Esophagus squamous epithelium (tissue), 5 donors: ENCODE measurements around the gene HEBP2. TPM values are rescaled to one million over a fixed set of nuclear protein-coding genes. Genes with fewer than 3 reads are reported as not detected.

Source experiments
- DNase-seq: peaks from one replicate; lab custom pipeline; 2025; lab: John Stamatoyannopoulos, UW
- H3K27ac ChIP-seq, 4 donors: fragments of 200-600 bp; sonication (generic); one replicate each; pipeline ENCODE4 v1.5.1; 2016 to 2019; ENCODE audit warnings: mild to moderate bottlenecking in 1 of 4
- H3K27me3 ChIP-seq, 4 donors: fragments of 200-600 bp; sonication (generic); 1 replicate in 3 of 4; 2 replicates in 1 of 4; pipeline versions ENCODE4 v1.5.1 to v1.6.0; 2017 to 2021; ENCODE audit warnings: antibody characterized with exemption in 1 of 4
- H3K36me3 ChIP-seq, 3 donors: fragments of 200-600 bp; sonication (generic); one replicate each; pipeline ENCODE4 v1.5.1; 2016 to 2019
- H3K4me1 ChIP-seq, 3 donors: fragments of 200-600 bp; sonication (generic); one replicate each; pipeline ENCODE4 v1.5.1; 2017 to 2019
- H3K4me3 ChIP-seq, 4 donors: fragments of 200-600 bp; sonication (generic); 1 replicate in 3 of 4; 2 replicates in 1 of 4; pipeline ENCODE4 v1.5.1; 2016 to 2019; ENCODE audit warnings: mild to moderate bottlenecking in 2 of 4, moderate library complexity in 1 of 4
- H3K9me3 ChIP-seq, 3 donors: fragments of 200-600 bp; sonication (generic); one replicate each; pipeline ENCODE4 v1.5.1; 2016 to 2019
- CTCF ChIP-seq, 6 experiments: fragments of 450-650 bp in 4 of 6; fragments of 200-600 bp in 2 of 6; sonication (generic) in 2 of 6; IDR thresholded peaks; one replicate each; pipeline ENCODE4 v1.5.1; 2016 to 2019; ENCODE audit warnings: antibody characterized with exemption in 6 of 6, mild to moderate bottlenecking in 4 of 6, moderate library complexity in 4 of 6
- POLR2A ChIP-seq, 4 donors: fragments of 450-650 bp; IDR thresholded peaks; one replicate each; pipeline ENCODE4 v1.6.1; 2017; ENCODE audit warnings: antibody characterized with exemption in 4 of 4, mild to moderate bottlenecking in 4 of 4, moderate library complexity in 3 of 4
- WGBS, 2 donors: methylation state at CpG; one replicate each; pipeline ENCODE4 v1.1.5; 2018; 5-methylcytosine and 5-hydroxymethylcytosine counted together
- intact Hi-C: fragments of 100-400 bp; cut with DNase I; formaldehyde crosslinking; loops from one replicate; pipeline ENCODE4 v1.15.0; 2022
- total RNA-seq, 4 donors: library from RNA; depleted of rRNA; stranded (reverse); fragments of >200 nt; gene quantifications; one replicate each; pipeline ENCODE4 v1.1.0, GENCODE V29; 2016
- donor health status: DM: yes; HTN: yes; CAD: no.

The HEBP2 gene
- total RNA-seq, 4 donors from 2014 or later: 62.1 to 193 (median 90.8) TPM

- Histone ChIP-seq H3K4me3 (no peak within 1 kb of the TSS), H3K27ac (no peak within 1 kb of the TSS), H3K4me1 (no peaks in the 10 kb centered on the region), H3K27me3 (no peaks in the 10 kb centered on the region), H3K36me3 (no peaks in the 10 kb centered on the region), H3K9me3 (no peaks in the 10 kb centered on the region)
- WGBS, 2 donors: 85% methylated on average over 5 to 6 of the region's 6 CpGs
- no peak for TF ChIP-seq CTCF (IDR thresholded peaks at IDR 0.05)
- intact Hi-C loops: no loop called here
- DNase-seq: no peak
These were observed 26.2 kb upstream of the HEBP2 start, which contains the start of gene SMIM28 for GRCh38 chr6:138377844-138378243. SMIM28 (plus strand) TSS chr6:138377905; CDS start chr6:138378073, 168 bp downstream.

- 65 to 78% methylated on average over 4 of the region's 4 CpGs for WGBS, 2 donors
- DNase-seq: no peak
- intact Hi-C loops: no loop called here
- H3K27ac ChIP-seq: no peak overlapping the region
- H3K4me1 ChIP-seq: no peaks in the 10 kb centered on the region
- H3K36me3 ChIP-seq: no peaks in the 10 kb centered on the region
- no peaks in the 10 kb centered on the region for H3K27me3 ChIP-seq
- H3K9me3 ChIP-seq: no peaks in the 10 kb centered on the region
- TF ChIP-seq POLR2A (IDR thresholded peaks at IDR 0.05) (no peak), CTCF (IDR thresholded peaks at IDR 0.05) (no peak)
- H3K4me3 ChIP-seq: no peak overlapping the region
These were observed 25.6 kb upstream of the HEBP2 start for GRCh38 chr6:138378463-138378862.

- no peak for TF ChIP-seq CTCF (IDR thresholded peaks at IDR 0.05)
- TF ChIP-seq POLR2A (IDR thresholded peaks at IDR 0.05): no peak
- no peak overlapping the region for H3K4me3 ChIP-seq
- WGBS, 2 donors: 43 to 90% methylated on average over 1 to 6 of the region's 8 CpGs
These were observed 21.3 kb upstream of the HEBP2 start for GRCh38 chr6:138382498-138383265.

GRCh38 chr6:138383776-138384175 is 20.2 kb upstream of the HEBP2 start:
- no peaks in the 10 kb centered on the region for H3K9me3 ChIP-seq
- TF ChIP-seq POLR2A (IDR thresholded peaks at IDR 0.05) (no peak), CTCF (IDR thresholded peaks at IDR 0.05) (no peak)
- H3K27me3 ChIP-seq: no peaks in the 10 kb centered on the region
- no peak overlapping the region for H3K4me3 ChIP-seq
- no peaks in the 10 kb centered on the region for H3K36me3 ChIP-seq
- no peaks in the 10 kb centered on the region for H3K4me1 ChIP-seq
- 62 to 80% methylated on average over 3 of the region's 3 CpGs for WGBS, 2 donors
- no peak overlapping the region for H3K27ac ChIP-seq
- intact Hi-C loops: no loop called here
- DNase-seq: no peak

More at GRCh38 chr6:138382498-138383265, 21.3 kb upstream of the HEBP2 start:
- H3K36me3 ChIP-seq: no peaks in the 10 kb centered on the region
- intact Hi-C loops: no loop called here
- DNase-seq: no peak
- no peaks in the 10 kb centered on the region for H3K9me3 ChIP-seq
- no peaks in the 10 kb centered on the region for H3K4me1 ChIP-seq
- no peaks in the 10 kb centered on the region for H3K27me3 ChIP-seq
- H3K27ac ChIP-seq: no peak overlapping the region

- 88 to 91% methylated on average over 3 of the region's 3 CpGs for WGBS, 2 donors
- Histone ChIP-seq H3K4me1 (no peaks in the 10 kb centered on the region), H3K27ac (no peak overlapping the region), H3K27me3 (peaks cover 0 to 5% (median 0%) of the 10 kb centered on the region in 4 donors), H3K9me3 (no peaks in the 10 kb centered on the region), H3K36me3 (no peaks in the 10 kb centered on the region), H3K4me3 (no peak overlapping the region)
- DNase-seq: no peak
- TF ChIP-seq CTCF (IDR thresholded peaks at IDR 0.05) (no peak), POLR2A (IDR thresholded peaks at IDR 0.05) (no peak)
- intact Hi-C loops: no loop called here
These were observed 17.1 kb upstream of the HEBP2 start for GRCh38 chr6:138386897-138387296.
